Mucosa of stomach (tissue), 1 donor: ENCODE results near the gene TAPBPL.
"Not testable (repeated sequence)": the region's sequence is repeated elsewhere in the genome, so short reads cannot be mapped to it uniquely, and the experiment has no call there.

Source experiments
- H3K27me3 ChIP-seq: one replicate; pipeline ENCODE4 v1.7.0; 2013; ENCODE audit warnings: mild to moderate bottlenecking, low read length; ENCODE audit not compliant: control insufficient read depth, insufficient read depth
- H3K36me3 ChIP-seq: one replicate; pipeline ENCODE4 v1.7.0; 2013; ENCODE audit warnings: low read length; ENCODE audit not compliant: control insufficient read depth, insufficient read depth
- H3K4me1 ChIP-seq: one replicate; pipeline ENCODE4 v1.7.0; 2013; ENCODE audit warnings: mild to moderate bottlenecking, low read length; ENCODE audit not compliant: control insufficient read depth, insufficient read depth
- H3K4me3 ChIP-seq: one replicate; pipeline ENCODE4 v1.7.0; 2013; ENCODE audit warnings: low read length
- H3K9ac ChIP-seq: one replicate; pipeline ENCODE4 v1.7.0; 2013; ENCODE audit warnings: mild to moderate bottlenecking, low read length, moderate library complexity
- H3K9me3 ChIP-seq: one replicate; pipeline ENCODE4 v1.7.0; 2013; ENCODE audit warnings: mild to moderate bottlenecking, low read length, moderate library complexity; ENCODE audit not compliant: control insufficient read depth
- donor health status: Pancreatic carcinoma.

The TAPBPL gene

GRCh38 chr12:6460751-6461371 is 9.0 kb downstream of the TAPBPL start:
- Histone ChIP-seq H3K27me3 (no peaks in the 10 kb centered on the region), H3K36me3 (peaks cover 41% of the 10 kb centered on the region), H3K4me3 (no peak overlapping the region), H3K4me1 (peaks cover 8% of the 10 kb centered on the region), H3K9ac (no peak overlapping the region), H3K9me3 (no peaks in the 10 kb centered on the region)

- peaks cover 8% of the 10 kb centered on the region for H3K4me1 ChIP-seq
- no peak overlapping the region for H3K9ac ChIP-seq
- peaks cover 41% of the 10 kb centered on the region for H3K36me3 ChIP-seq
- H3K27me3 ChIP-seq, result no peaks in the 10 kb centered on the region
- no peaks in the 10 kb centered on the region for H3K9me3 ChIP-seq
- no peak overlapping the region for H3K4me3 ChIP-seq
Observed at GRCh38 chr12:6461401-6462233, 9.8 kb downstream of the TAPBPL start.

GRCh38 chr12:6462234-6462995 is 10.6 kb downstream of the TAPBPL start:
- H3K9me3 ChIP-seq, result no peaks in the 10 kb centered on the region
- no peak overlapping the region for H3K4me3 ChIP-seq
- peaks cover 40% of the 10 kb centered on the region for H3K36me3 ChIP-seq
- H3K27me3 ChIP-seq, result no peaks in the 10 kb centered on the region
- H3K9ac ChIP-seq, result no peak overlapping the region
- peaks cover 8% of the 10 kb centered on the region for H3K4me1 ChIP-seq

- H3K4me3 ChIP-seq, result no peak overlapping the region
- no peak overlapping the region for H3K9ac ChIP-seq
- H3K4me1 ChIP-seq, result peaks cover 12% of the 10 kb centered on the region
- H3K9me3 ChIP-seq, result no peaks in the 10 kb centered on the region
- H3K36me3 ChIP-seq, result peaks cover 35% of the 10 kb centered on the region
- H3K27me3 ChIP-seq, result no peaks in the 10 kb centered on the region
Observed at GRCh38 chr12:6463216-6463615, 11.4 kb downstream of the TAPBPL start.

GRCh38 chr12:6463858-6464257 is 12.0 kb downstream of the TAPBPL start:
- Histone ChIP-seq H3K36me3 (peaks cover 29% of the 10 kb centered on the region), H3K9ac (no peak overlapping the region), H3K4me1 (peaks cover 19% of the 10 kb centered on the region), H3K4me3 (no peak overlapping the region), H3K27me3 (no peaks in the 10 kb centered on the region), H3K9me3 (no peaks in the 10 kb centered on the region)

- Histone ChIP-seq H3K4me3 (no peak overlapping the region), H3K9me3 (no peaks in the 10 kb centered on the region), H3K27me3 (no peaks in the 10 kb centered on the region), H3K36me3 (peaks cover 28% of the 10 kb centered on the region), H3K9ac (no peak overlapping the region), H3K4me1 (peaks cover 23% of the 10 kb centered on the region)
Observed at GRCh38 chr12:6464531-6464930, 12.7 kb downstream of the TAPBPL start.

- Histone ChIP-seq H3K9me3 (no peaks in the 10 kb centered on the region), H3K27me3 (no peaks in the 10 kb centered on the region), H3K9ac (no peak overlapping the region), H3K36me3 (peaks cover 26% of the 10 kb centered on the region), H3K4me3 (no peak overlapping the region), H3K4me1 (peaks cover 22% of the 10 kb centered on the region)
Observed at GRCh38 chr12:6465467-6466183, 13.8 kb downstream of the TAPBPL start.

GRCh38 chr12:6466184-6466573 is 14.3 kb downstream of the TAPBPL start:
- H3K4me1 ChIP-seq, result peaks cover 16% of the 10 kb centered on the region
- H3K4me3 ChIP-seq, result no peak overlapping the region
- peaks cover 22% of the 10 kb centered on the region for H3K36me3 ChIP-seq

GRCh38 chr12:6466751-6467150 is 14.9 kb downstream of the TAPBPL start:
- peaks cover 17% of the 10 kb centered on the region for H3K36me3 ChIP-seq
- not testable (repeated sequence) for H3K9ac ChIP-seq, H3K27me3 ChIP-seq, H3K9me3 ChIP-seq, H3K4me3 ChIP-seq
- peaks cover 14% of the 10 kb centered on the region for H3K4me1 ChIP-seq

More at GRCh38 chr12:6466184-6466573, 14.3 kb downstream of the TAPBPL start:
- Histone ChIP-seq H3K27me3 (no peaks in the 10 kb centered on the region), H3K9me3 (no peaks in the 10 kb centered on the region), H3K9ac (no peak overlapping the region)

GRCh38 chr12:6467571-6468282 is 15.9 kb downstream of the TAPBPL start:
- H3K4me3 ChIP-seq, H3K36me3 ChIP-seq, H3K9ac ChIP-seq, H3K27me3 ChIP-seq, H3K9me3 ChIP-seq: not testable (repeated sequence)
- peaks cover 14% of the 10 kb centered on the region for H3K4me1 ChIP-seq

GRCh38 chr12:6468283-6468575 is 16.4 kb downstream of the TAPBPL start:
- Histone ChIP-seq H3K9ac (no peak overlapping the region), H3K9me3 (no peaks in the 10 kb centered on the region), H3K4me3 (no peak overlapping the region), H3K27me3 (no peaks in the 10 kb centered on the region), H3K4me1 (peaks cover 14% of the 10 kb centered on the region), H3K36me3 (peaks cover 8% of the 10 kb centered on the region)
